Activated CD4-positive, alpha-beta T cell treated with anti-CD3 and anti-CD28 coated beads for 1 hour (primary cell): ENCODE results near the gene CUEDC1.

ENCODE experiments used
- DNase-seq: peaks from one replicate; pipeline ENCODE4 v3.0.0-alpha.2; 2020

Gene CUEDC1

GRCh38 chr17:57874058-57874419 lies 81.2 kb downstream of the CUEDC1 start:
- DNase-seq, result no peak

- DNase-seq, result no peak
Measured at GRCh38 chr17:57873261-57874057, 81.8 kb downstream of the CUEDC1 start.

GRCh38 chr17:57872536-57872935 lies 82.7 kb downstream of the CUEDC1 start:
- no peak for DNase-seq

- DNase-seq, result no peak
Measured at GRCh38 chr17:57871863-57872262, 83.3 kb downstream of the CUEDC1 start.

DNA sequence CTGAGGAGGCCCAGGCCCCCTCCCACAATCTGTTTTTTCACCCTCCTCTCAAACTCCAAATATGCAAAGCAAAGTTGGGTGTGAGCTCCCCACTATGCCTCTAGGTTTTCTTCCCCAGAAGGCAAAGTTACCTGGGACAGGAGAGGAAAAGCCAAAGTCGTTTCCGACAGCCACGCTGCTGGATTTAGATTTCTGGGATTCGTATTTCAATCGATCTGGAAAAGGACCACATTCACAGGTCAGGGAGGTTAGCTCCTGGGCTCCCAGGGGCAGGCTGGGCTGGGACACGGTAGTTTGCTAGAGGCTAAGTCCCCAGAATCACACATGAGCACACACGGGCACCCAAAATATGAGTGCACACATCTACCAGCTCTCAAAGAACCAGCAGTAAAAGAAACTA lies 84.1 kb downstream of the CUEDC1 start:
- no peak for DNase-seq

DNA sequence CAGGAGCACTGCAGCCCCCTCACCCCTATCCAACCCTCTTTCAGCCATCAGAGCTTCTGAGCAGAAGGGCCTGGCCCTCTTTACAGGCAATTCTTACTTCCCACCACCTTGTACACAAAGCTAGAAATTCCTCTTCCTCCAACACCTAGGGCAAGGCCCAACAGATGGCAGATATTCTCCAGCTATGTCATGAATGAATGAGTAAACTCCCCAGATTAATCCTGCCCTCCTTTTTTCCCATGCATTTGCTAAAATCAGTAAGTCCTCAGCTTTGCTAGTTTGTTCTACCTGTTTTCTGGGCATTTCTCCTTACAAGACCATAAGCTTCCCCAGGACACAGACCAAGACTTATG lies 85.0 kb downstream of the CUEDC1 start:
- no peak for DNase-seq

DNA sequence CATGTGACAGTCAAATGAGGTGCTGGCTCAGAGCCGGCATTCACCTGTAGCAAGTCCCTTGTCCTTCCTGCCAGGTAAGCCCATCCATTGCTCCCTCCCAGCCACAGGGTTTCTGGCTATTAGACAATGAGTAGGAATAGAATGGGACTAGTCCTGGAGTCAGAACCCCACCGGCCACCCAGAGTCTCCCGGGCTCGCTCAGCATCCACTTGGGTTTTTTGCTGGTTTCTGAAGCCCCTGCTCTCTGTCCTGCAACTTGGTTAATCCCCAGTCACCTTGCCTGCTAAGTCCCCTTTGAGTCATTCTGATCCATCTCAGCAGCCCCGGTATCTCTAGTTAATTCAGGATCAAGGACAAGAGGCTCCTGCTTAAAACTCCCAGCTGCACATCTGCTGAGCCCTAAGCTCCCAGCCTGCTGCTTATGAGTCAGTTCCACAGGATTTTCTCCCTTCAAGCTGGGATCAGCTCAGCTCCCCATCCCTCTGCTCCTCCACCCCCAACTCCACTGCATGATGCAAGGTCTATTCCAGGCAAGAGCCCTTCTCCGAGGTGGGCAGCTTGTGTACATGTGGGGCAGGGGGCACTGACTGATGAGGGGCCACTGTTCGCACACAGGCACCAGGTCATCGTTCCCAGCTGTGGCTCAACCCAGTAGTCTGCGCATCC lies 85.5 kb downstream of the CUEDC1 start:
- no peak for DNase-seq

- DNase-seq, result no peak
Measured at GRCh38 chr17:57868910-57869616, 86.1 kb downstream of the CUEDC1 start.

DNA sequence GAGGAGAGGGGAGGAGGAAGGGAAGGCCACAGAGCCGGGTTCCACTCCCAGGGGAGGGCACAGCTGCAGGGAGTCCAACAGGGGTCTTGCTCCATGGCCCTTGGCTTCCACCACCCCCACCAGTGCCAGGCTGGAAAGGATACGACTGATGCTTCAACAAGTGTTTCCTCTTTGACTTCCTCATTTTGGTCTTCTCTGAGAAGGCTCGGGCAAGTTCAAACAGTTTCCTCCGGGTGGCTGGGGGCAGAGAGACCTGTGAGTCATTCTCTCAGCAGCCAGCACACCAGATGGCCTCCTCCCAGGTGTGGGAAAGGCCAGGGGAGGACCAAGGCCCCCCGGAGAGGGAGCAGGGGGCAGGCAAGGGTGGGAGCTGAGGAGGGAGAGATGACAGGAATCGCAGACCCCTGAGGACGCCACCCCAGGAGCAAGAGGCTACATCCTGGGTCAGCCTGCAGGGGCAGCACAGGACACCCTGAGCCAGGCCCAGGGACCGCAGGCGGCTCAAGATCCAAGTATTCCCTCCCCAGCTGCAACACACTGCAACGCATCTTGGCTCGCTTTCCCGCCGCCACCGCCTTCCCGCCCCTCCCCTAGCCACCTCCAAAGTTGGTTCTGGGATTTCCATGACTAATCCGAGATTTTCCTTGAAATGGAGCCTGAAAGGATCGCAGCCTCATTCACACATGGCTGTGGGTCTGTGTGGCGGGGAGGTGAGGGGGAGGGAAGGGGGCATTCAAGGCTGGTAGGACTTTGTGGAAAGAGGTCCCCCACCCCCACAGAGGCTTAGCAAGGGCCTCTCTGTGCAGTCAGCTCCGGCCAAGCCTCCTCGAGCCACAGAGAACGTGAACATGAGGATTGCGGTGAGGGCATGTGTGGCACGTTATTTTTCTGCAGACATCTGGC lies 87.0 kb downstream of the CUEDC1 start:
- DNase-seq, result no peak

DNA sequence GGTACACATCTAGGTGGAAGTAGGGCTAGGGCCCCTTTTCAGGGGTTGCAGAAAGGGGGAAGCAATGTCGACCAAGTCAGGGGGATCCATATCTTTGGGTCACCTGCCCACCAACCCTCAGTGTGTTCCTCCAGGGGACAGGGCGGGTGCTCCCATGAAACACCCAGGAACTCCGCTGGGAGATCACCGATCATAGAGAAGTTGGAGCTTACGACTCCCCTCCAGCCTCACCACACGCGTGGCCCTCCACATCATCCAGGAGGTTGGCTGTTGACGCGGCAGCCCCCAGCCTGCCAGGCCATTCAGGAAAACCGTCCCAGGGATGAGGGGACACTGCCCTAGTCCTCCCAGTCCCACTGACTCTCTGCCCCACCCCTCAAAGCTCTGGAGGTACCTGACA lies 88.1 kb downstream of the CUEDC1 start:
- DNase-seq, result no peak

DNA sequence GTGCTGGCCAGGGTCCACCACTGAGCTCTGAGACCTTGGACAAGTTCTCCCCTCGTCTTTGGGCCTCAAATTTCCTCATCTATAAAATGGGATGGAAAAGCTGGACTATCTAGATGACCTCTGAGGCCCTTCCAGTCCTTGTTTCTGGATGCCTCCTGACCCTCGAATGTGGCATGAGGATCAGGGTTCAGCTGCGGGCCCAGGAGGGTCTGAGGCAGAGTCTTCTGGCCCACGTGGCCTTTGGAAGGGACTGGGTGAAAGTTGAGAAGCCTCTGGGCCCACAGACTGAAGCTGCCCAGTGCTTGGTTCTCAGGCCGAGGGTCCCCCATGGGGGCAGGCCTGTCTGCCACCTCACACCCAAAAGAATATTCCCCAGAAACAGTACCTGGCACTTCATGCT lies 88.5 kb downstream of the CUEDC1 start:
- no peak for DNase-seq

DNA sequence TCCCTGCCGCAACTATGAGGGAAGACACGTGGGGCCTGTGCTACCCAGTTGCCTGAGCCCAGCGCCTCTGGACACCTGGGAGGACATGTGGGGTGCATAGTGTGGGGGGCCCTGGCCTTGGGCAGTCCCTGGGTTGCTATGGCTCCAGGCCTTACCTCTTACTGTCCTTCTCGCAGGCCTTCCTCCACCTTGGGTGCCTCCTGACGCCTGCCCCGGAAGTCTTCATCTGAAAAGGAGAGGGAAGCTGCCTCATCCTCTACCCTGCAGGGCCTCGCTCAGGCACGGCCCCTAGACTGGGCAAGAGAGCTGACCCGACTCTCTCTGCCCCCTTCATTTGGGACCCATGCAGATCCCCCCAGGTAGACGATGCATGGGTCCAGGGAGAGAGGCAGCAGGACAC lies 88.9 kb downstream of the CUEDC1 start:
- DNase-seq, result no peak

GRCh38 chr17:57864273-57864672 lies 90.9 kb downstream of the CUEDC1 start:
- no peak for DNase-seq

DNA sequence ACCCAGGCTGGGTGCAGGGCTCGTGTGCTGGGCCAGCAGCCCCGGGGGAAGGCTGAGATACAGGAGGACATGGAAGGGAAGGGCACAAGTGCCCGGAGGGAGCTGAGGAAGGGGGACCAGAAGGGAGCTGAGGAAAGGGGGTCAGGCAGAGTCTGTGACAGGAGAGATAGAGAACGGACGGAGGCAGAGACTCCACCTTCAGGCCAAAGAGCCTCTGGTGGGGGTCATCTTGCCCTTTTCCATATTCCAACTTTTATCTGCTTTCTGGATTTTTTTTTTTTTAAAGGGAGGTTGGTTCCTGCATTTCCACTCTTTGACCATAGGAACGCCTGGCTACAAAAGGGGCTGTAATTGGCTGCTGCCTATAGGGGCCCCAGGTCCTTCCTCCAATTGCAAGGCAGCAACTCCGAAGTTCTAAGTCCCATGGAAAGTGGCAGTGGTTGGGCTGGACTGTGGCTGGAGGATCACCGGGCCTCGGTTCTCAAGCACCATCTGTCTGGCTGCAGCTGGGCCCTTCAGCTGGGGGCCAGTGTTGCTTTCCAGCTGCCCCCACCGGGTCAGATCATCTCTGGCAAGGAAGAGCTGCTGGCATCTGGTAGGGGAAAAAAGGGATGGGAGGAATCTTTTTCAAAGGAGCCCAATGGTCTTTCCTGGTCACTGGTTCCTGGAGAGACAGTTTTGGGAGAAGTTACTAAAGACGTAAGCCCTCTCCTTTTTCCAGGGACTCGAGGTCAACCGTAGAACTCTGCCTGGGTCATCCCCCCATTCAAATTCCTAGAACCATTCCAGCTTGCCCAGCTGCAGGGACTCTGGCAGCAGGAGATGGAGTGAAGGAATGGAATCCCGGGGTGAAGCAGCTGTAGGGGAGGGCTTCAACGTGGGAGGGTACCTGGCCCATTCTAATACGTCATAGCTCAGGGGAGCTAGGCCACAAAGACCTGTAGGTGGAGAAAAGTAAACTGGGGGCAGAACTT lies 92.2 kb downstream of the CUEDC1 start:
- DNase-seq, result no peak

DNA sequence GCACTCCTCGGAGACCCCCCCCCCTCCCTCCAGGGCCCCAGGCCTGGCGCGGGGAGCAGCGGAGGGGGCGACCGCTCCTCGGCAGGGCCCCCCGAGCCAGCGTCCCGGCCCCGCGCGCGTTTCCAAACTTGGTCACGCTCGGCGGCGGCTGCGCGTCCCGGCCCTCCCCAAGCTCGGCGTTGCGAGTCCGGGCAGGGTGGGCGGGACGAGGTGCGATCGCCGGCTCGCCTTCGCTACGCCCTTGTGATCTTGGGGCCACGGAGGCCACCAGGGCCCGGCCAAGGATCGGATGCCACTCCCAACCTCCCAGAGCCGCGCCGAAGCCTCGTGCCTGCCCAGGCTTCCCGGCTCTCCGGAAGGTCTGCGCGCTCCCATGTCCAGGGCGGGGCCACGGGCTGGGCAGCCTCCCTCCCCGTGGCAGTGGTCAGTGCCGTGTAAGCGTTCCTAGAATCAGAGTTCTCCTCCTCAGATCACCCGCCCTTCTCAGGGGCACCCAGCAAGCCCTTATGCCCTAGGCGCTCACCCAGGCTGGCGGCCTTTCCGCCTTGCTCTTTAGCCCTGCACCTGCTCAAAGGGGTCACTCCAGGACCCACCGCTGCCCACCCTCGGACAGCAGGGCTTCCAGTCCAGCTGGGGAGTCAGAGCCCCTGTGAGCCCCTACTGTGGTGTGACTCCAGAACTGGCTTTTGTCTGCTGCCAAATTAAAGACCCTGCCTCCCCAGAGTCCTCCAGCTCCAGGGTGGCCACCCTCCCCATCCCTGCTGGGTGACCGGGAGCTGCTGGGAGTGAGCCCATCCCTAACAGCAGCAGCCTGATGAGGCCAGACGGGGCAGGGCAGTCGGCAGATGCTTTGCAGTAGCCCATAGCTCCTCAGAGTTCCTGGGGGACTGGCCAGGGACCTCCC lies 93.2 kb downstream of the CUEDC1 start:
- no peak for DNase-seq

DNA sequence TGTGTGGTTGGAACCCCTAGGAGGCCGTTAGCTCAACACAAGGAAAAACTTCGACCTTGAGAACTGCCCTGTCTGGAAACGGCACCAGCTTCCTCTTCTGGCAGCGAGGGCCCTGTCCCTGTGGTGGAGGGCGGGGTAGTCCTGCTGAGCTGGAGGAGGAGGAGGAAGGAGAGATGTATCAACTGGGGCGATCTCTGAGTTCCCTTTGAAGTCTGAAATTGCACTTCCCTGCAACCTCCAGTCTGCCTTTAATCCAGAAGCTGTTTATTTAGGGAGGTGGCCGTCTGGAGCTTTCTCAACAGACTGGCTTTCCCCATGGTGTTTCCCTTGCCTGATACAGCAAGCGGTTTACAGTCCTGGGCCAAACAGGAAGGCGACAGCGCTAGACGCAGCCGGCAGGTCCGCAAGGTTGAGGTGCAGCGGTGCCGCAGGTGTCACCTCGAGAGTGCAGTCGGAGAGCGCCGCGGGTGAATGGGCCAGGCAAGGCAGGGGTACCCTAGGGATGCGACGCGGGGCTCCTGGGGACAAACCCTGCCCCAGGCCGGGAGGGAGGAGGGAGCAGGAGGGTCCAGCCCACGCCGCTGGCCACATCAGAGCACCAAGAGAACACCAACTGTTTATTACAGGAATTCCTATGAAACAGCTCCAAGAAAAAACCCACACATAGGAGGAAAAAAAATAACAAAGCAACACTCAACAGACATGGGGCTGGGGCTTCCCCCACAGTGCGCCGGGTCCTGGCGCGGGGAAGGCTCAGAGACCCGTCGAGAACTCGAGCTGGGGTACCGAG lies 94.0 kb downstream of the CUEDC1 start:
- DNase-seq, result no peak

- DNase-seq, result no peak
Measured at GRCh38 chr17:57860414-57860999, 94.7 kb downstream of the CUEDC1 start.

DNA sequence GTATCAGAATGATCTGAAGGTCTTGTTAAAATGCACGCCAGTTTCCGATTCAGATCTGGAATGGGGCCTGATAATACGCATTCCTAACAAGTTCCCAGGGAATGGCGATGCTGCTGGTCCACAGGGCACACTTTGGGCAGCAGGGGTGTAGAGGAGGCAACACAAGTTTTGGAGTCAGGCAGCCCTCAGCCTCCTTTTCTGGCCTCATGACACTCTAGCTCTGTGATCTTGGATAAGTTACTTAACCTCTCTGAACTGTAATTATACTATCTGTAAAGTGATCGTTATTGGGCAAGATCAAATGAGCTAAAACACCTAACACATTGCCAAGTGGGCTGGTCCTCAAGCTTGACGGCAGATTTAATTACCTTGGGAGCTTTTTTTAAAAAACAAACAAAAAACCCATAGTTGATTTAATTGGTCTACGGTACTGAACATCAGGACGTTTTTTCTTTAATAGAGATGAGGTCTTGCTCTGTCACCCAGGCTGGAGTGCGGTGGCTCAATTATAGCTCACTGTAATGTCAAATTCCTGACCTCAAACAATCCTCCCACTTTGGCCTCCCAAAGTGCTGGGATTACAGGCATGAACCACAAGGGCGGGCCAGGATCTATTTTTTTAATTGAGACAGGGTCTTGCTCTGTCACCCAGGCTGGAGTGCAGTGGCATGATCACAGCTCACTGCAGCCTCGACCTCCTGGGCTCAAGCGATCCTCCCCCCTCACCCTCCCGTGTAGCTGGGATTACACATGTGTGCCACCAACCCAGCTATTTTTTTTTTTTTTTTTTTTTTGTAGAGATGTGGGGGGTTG lies 95.4 kb downstream of the CUEDC1 start:
- DNase-seq, result no peak

DNA sequence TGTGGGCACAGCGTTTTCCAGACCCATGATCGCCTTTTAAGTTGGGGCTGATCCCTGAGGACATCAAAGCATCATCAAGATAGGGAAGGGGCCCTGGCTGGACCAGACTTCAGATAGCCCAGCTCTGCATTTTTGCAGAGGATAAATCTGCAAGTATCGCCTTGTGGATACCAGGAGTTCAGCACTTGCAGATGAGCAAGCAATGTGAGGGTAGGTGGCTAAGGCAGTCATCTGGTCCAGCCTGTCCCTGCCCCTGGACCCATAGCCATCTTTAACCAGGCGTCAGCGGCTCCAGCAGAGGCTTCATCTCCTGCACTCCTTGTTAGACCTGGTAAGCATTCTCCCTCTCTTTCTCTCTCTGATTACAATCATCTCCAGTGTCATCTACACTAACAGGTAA lies 96.4 kb downstream of the CUEDC1 start:
- no peak for DNase-seq
